ENCODE data around the gene PSAT1. TPM values are rescaled to one million over a fixed set of nuclear protein-coding genes. Genes with fewer than 3 reads are reported as not detected.
A peak's percentile ranks its signal among the peaks of the same experiment; 100 is the strongest.

Gene PSAT1
- total RNA-seq, 1 experiment from 2014 or later: 56.8 TPM

DNA sequence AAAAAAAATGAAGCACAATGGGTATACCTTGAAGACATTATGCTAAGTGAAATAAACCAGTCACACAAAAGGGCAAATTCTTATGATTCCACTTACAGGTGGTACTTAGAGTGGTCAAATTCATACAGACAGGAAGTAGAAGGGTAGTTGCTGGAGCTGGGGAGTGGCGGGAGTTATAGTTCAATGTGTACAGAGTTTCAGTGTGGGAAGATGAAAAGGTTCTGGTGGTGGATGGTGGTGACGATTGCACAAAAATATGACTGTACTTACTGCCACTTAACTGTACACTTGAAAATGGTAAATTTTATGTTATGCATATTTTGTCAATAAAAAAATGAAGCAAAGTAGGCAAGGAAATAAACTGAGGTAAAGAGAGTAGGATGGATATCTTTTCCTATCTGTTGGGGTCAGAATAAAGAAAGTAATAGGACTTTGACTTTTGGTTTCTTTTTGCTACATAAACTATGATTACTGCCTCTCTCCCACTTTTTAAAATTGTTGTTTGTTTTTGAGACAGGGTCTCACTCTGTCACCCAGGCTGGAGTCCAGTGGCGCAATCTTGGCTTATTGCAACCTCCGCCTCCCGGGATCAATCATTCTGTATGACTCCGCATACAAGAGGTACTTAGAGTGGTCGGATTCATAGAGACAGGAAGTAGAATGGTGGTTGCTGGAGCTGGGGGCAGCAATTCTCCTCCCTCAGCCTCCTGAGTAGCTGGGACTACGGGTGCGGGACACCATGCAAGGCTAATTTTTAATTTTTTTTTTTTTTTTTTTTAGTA is 4.0 kb upstream of the PSAT1 start:
- DNase-seq (ENCODE audit: low spot score): no peak

GRCh38 chr9:78294290-78295176 is 2.4 kb upstream of the PSAT1 start:
- DNase-seq (ENCODE audit: low spot score): no peak

- DNase-seq (ENCODE audit: low spot score): no peak
Measured at GRCh38 chr9:78295177-78295575, 1.7 kb upstream of the PSAT1 start.

GRCh38 chr9:78295731-78296130 is 1.2 kb upstream of the PSAT1 start:
- DNase-seq (ENCODE audit: low spot score): peak; percentile 12

DNA sequence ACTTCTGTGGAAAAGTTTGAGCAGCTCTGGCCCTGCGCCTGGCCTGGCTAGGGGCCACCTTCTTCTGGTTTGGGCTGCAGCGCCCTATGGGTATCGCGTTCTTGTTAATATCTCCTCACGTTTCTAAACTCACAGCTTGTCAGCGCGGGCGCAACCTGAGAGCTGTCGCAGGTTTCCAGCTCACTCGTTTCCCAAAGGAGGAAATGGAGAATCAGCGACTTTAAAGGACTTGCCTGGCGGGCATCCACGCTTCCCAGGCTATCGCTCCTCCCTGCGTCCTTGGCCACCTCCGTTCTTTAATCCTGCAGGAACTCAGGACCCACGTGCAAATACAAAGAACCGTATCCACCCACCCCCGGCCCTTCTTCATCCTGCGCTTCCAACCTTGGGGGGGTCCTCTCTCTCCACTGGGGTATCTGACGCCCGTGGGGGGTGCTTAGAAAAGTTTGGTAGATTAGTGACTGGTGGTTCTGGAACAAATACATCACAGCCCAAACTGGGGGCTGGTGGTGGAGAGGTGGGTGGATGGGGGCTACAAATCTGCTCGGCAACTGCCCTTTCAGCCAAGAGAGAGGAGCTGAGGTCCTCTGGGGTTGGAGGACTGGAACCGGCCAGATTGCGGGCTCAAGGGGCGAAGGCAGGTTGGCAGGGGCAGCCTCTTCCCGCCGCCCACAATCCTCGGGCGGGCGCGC is 578 bp upstream of the PSAT1 start:
- peak; percentile 56 for DNase-seq (ENCODE audit: low spot score)

DNA sequence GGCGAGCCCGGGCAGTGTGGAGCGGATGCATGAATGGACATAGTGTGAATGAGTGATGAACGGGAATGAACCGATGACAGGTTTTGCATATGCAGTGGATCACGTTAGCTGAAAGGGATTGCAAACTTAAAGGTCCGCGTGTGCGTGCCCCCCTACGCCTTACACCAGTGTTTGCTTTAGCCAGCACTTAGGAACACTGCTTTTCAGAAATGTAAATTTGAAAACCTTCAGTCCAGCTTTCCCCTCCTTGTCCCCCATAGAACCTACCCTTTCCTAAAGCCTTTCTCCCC is 692 bp downstream of the PSAT1 start:
- no peak for DNase-seq (ENCODE audit: low spot score)

DNA sequence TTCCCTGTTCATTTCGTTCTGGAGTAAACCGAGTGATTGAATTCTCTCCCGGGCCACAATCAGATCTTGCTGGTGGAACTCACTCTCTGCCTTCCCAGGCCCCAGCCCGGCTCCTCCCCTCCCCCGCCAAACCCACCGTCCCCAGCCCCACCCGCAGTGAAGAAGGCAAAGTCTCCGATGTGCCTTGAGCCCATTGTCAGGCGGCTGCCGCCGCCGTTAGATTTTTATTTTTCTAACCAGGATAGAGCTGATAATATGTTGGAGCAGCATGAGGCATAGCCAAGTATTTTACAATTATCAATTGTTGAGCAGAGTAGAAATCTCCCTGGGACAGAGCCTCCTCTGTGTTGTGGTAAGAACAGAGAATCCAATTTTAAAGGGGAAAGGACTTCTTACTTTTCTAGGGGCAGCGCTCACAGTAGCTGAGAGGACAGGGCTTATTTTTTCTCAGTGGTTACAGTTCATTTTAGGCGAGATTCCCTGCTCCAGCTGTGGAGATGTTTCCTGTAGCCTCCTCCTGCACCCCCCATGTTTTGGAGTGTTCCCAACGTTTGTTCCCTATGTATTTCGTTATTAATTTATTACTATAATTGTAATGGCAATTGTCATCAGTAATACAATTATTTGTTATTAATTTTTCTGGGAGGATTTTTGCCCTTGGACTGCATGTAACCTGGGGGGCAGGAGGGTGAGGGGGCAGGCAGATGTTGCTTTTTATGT is 1.3 kb downstream of the PSAT1 start:
- no peak for DNase-seq (ENCODE audit: low spot score)

DNA sequence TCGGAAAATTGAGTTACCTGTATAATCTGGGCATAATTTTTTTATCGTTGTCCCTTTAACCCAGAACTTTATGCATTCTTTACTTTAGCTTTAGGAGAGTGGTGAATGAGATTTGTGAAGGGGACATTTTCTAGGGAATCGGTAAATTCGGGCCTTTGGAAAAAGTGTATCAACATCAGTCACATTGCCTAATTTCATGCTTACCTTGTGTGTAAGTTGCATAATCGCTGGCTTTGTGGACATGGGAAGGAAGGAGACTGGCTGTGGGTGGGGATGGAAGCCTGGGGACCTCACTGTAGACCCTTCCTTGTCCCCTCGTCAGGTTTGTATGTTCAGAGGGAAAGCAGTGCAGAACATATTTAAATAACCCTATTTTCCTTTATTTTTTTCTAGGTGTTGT is 3.3 kb downstream of the PSAT1 start:
- DNase-seq (ENCODE audit: low spot score): no peak

- no peak for DNase-seq (ENCODE audit: low spot score)
Measured at GRCh38 chr9:78301466-78301865, 4.5 kb downstream of the PSAT1 start.

DNA sequence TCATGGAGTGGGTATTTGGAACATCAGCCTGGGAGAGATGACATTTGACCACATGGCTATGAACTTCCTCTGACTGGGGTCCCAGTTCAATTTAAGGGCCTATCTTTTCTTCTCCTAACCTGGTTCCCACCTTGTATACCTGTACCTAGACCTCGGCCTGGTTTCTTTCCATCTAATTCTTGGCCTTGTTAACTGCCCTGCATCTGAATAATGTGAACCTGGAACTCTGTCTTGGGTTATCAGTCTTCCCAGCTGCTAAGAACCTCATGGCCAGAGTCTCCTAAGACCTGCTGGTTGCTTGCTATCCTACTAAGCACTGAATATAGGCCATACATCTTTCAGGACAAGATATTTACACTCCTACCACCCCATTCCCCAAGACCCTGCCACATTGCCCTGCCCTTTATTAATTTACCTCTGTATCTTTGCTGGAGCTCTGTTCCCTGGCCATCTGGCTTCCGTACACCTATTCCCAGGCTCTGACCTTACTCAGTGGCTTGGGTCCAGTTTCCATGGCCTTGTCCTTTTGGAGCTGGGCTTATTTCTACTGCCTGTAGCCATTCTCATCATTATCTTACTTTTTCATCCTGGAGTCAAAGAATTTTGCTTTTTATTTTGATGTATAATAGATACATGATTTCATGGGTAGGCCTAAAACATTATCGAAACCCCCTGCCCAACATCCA is 6.6 kb downstream of the PSAT1 start:
- DNase-seq (ENCODE audit: low spot score): no peak

GRCh38 chr9:78304357-78304756 is 7.4 kb downstream of the PSAT1 start:
- DNase-seq (ENCODE audit: low spot score): no peak

- no peak for DNase-seq (ENCODE audit: low spot score)
Measured at GRCh38 chr9:78306222-78307076, 9.5 kb downstream of the PSAT1 start.

DNA sequence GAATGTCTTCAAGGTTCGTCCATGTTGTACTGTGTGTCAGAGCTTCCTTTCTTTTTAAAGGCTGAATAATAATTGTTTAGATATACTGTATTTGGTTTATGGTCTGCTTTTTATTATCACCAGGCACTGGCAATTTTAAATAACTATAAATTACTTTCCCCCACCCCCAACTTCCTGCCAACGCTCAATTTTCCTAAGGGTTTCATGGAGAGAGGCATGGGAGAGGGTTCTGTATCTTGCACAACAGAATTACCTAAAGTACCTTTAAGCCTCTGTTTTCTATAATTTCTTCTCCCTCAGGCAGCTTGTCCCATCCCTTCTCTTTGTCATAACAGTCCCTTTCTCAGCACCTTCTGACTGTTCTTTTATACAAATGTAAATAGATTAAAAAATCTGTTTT is 10.4 kb downstream of the PSAT1 start:
- no peak for DNase-seq (ENCODE audit: low spot score)

GRCh38 chr9:78309066-78309465 is 12.1 kb downstream of the PSAT1 start:
- DNase-seq (ENCODE audit: low spot score): no peak

DNA sequence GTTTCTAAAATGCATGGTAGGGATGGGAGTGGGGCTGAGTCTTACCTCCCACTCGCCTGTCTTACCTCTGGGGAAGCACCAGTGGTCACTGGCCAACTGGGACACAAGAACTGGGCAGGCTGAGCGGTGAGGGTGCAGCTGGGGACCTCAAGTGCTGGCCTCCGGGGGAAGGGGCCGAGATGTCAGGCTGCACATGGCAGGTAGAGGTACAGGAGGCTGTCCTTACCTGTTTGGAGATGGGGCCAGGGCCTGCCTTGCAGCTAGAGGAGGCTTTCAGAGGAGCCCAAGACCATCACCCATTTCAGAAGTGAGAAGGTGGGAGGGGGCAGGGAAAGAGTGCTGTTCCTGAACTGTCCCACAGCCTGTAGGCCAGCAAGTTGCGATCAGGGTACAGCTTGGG is 14.2 kb downstream of the PSAT1 start:
- no peak for DNase-seq (ENCODE audit: low spot score)

GRCh38 chr9:78311886-78312524 is 15.1 kb downstream of the PSAT1 start:
- no peak for DNase-seq (ENCODE audit: low spot score)

DNA sequence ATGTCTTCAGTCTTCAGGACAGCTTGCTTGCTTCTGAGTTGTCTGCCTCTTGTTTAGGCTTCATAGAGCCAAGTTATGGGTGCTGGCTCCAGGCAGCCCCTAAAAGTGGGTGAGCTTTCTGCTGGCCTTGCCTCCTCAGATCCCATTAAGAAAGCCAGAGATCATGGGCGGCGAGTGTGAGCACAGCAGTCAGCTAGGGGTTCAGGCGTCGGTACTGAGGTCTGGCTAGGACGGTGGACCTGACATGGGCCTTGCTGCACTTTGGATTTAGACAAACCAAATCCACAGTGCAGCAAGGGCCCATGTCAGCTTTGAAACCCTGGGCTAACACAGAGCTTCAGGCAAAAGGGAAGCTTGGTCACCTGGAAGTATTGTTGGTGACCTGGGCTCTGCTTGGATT is 17.6 kb downstream of the PSAT1 start:
- no peak for DNase-seq (ENCODE audit: low spot score)

GRCh38 chr9:78314953-78315870 is 18.3 kb downstream of the PSAT1 start:
- DNase-seq (ENCODE audit: low spot score): no peak

All from HT-29 (cell line).